ENCODE results near the gene DUSP15.

- TF ChIP-seq POLR2A (IDR thresholded peaks at IDR 0.05; ENCODE audit: low read length) (no peak), GATA1 (IDR thresholded peaks at IDR 0.05; ENCODE audit: low read depth, low read length) (no peak)
Observed at GRCh38 chr20:31913431-31914157, 43.3 kb upstream of the DUSP15 start.

Measured in erythroblast (primary cell).